ENCODE results near the gene POU2AF1. TPM values are rescaled to one million over a fixed set of nuclear protein-coding genes. Genes with fewer than 3 reads are reported as not detected.

Gene POU2AF1
- total RNA-seq, 2 experiments from 2014 or later: 3.6 to 4.5 TPM

DNA sequence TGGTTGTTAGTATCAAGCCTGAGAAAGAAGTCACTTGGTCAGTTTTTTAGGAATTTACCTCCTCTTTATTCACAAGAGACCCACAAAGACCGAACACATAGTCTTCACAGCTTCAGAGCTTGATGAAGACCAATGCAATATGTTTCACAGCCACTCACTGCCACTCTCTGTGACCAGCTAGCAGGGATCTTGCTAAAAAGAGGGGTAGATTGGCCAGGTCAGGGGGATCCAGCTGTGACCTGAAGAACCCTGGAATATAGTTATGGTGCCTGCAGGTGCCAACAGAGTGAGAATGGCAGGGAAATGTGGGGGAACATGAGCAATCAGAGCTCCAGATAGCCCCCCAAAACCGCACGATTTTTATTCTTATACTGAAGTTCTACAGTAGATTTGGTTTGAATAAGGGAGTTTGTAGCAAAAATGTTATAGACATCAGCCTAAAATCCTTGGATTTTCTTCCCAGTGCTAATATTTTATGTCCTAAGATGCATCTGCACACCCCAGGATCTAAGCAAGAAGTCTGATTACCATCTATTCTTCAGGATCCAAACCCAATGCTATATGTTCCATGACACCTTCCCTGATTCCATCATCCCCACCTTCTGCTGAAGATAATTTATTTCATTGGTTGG lies 8.7 kb downstream of the POU2AF1 start:
- no peaks in the 10 kb centered on the region for H3K36me3 Mint-ChIP-seq (ENCODE audit: low read depth)
- CTCF ChIA-PET: interaction anchor here (0.7 to 2.0 kb wide), 4 partner anchors 48 to 85 kb away, joined by 3 to 9 read pairs (median 3); no protein-coding TSS in a partner anchor
- no peak overlapping the region for H3K4me3 Mint-ChIP-seq
- no peaks in the 10 kb centered on the region for H3K9me3 Mint-ChIP-seq
- DNase-seq: no peak
- intact Hi-C loops (cut with micrococcal nuclease): no loop called here
- H3K27me3 Mint-ChIP-seq: no peaks in the 10 kb centered on the region
- H3K4me1 Mint-ChIP-seq (ENCODE audit: low read depth): peaks cover 25% of the 10 kb centered on the region
- POLR2A ChIA-PET: interaction anchor here (0.8 kb wide), 1 partner anchor 53 kb away, joined by 3 read pairs; no protein-coding TSS in a partner anchor
- no peak for ATAC-seq
- H3K27ac Mint-ChIP-seq: no peak overlapping the region
- TF ChIP-seq, protein P1, sequence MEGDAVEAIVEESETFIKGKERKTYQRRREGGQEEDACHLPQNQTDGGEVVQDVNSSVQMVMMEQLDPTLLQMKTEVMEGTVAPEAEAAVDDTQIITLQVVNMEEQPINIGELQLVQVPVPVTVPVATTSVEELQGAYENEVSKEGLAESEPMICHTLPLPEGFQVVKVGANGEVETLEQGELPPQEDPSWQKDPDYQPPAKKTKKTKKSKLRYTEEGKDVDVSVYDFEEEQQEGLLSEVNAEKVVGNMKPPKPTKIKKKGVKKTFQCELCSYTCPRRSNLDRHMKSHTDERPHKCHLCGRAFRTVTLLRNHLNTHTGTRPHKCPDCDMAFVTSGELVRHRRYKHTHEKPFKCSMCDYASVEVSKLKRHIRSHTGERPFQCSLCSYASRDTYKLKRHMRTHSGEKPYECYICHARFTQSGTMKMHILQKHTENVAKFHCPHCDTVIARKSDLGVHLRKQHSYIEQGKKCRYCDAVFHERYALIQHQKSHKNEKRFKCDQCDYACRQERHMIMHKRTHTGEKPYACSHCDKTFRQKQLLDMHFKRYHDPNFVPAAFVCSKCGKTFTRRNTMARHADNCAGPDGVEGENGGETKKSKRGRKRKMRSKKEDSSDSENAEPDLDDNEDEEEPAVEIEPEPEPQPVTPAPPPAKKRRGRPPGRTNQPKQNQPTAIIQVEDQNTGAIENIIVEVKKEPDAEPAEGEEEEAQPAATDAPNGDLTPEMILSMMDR (IDR thresholded peaks at IDR 0.05): no peak

DNA sequence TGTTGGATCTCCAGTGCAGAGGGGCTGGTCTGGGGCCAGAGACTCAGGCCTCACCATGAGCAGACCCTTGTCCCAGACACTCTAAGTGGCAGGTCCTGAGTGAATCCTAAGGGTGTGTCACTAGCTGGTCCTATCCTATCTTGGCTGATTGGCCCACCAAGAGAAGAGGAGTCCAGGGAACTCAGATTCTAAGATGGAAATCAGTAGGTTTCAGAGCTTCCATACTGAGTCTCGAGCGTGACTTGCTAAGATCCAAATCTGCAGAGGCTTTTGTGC lies 10.9 kb downstream of the POU2AF1 start:
- no peak overlapping the region for H3K4me3 Mint-ChIP-seq
- intact Hi-C loops (cut with micrococcal nuclease): no loop called here
- H3K27me3 Mint-ChIP-seq: no peaks in the 10 kb centered on the region
- ChIA-PET CTCF (interaction anchor here (1.3 to 1.5 kb wide), 3 partner anchors 31 to 55 kb away, joined by 3 to 6 read pairs (median 4); no protein-coding TSS in a partner anchor), POLR2A (no interaction called here)
- peaks cover 19% of the 10 kb centered on the region for H3K4me1 Mint-ChIP-seq (ENCODE audit: low read depth)
- TF ChIP-seq, protein P1 (IDR thresholded peaks at IDR 0.05): no peak
- no peaks in the 10 kb centered on the region for H3K9me3 Mint-ChIP-seq
- no peaks in the 10 kb centered on the region for H3K36me3 Mint-ChIP-seq (ENCODE audit: low read depth)
- H3K27ac Mint-ChIP-seq: no peak overlapping the region
- ATAC-seq (no peak), DNase-seq (no peak)

- CTCF ChIA-PET: interaction anchor here (1.3 kb wide), 1 partner anchor 50 kb away, joined by 3 read pairs; no protein-coding TSS in a partner anchor
- H3K27me3 Mint-ChIP-seq: no peaks in the 10 kb centered on the region
- POLR2A ChIA-PET: no interaction called here
- intact Hi-C loops (cut with micrococcal nuclease): no loop called here
- peaks cover 18% of the 10 kb centered on the region for H3K4me1 Mint-ChIP-seq (ENCODE audit: low read depth)
- no peak overlapping the region for H3K27ac Mint-ChIP-seq
- no peak overlapping the region for H3K4me3 Mint-ChIP-seq
- H3K36me3 Mint-ChIP-seq (ENCODE audit: low read depth): no peaks in the 10 kb centered on the region
- ATAC-seq (no peak), DNase-seq (no peak)
- H3K9me3 Mint-ChIP-seq: no peaks in the 10 kb centered on the region
- TF ChIP-seq, protein P1 (IDR thresholded peaks at IDR 0.05): no peak
Observed at GRCh38 chr11:111367411-111368284, 11.4 kb downstream of the POU2AF1 start.

- intact Hi-C loops (cut with micrococcal nuclease): no loop called here
- no peak for DNase-seq
- TF ChIP-seq, protein P1 (IDR thresholded peaks at IDR 0.05): no peak
- ChIA-PET POLR2A (no interaction called here), CTCF (no interaction called here)
- Mint-ChIP-seq H3K4me1 (ENCODE audit: low read depth) (peaks cover 12% of the 10 kb centered on the region), H3K4me3 (no peak overlapping the region), H3K36me3 (ENCODE audit: low read depth) (no peaks in the 10 kb centered on the region), H3K27me3 (no peaks in the 10 kb centered on the region), H3K27ac (no peak overlapping the region), H3K9me3 (no peaks in the 10 kb centered on the region)
- no peak for ATAC-seq
Observed at GRCh38 chr11:111366560-111367410, 12.3 kb downstream of the POU2AF1 start.

Data from activated CD8-positive, alpha-beta T cell treated with anti-CD3 and anti-CD28 coated beads for 36 hours (primary cell).